HG03439 (cell line): ENCODE measurements around the gene OPRL1.

Experiments
- ATAC-seq: cut with Tn5 transposase; IDR thresholded peaks from one replicate; pipeline ENCODE4 v1.9.1; 2021; ENCODE audit warnings: mild to moderate bottlenecking, moderate library complexity; ENCODE audit not compliant: unreplicated experiment

Gene OPRL1

DNA sequence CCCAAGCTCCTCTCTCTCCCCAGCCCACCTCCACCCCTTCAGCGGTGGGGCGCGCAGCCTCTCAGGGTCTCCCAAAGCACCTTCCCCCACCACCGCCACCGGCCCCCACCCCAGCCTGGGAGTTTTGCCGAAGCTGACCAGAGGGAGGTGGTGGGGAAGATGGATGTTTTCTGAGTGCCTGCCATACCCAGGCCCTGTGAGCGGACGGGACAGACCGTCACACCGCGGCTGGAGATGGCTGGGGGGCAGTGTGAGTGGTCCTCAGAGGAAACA is 38.2 kb upstream of the OPRL1 start:
- ATAC-seq = no peak

DNA sequence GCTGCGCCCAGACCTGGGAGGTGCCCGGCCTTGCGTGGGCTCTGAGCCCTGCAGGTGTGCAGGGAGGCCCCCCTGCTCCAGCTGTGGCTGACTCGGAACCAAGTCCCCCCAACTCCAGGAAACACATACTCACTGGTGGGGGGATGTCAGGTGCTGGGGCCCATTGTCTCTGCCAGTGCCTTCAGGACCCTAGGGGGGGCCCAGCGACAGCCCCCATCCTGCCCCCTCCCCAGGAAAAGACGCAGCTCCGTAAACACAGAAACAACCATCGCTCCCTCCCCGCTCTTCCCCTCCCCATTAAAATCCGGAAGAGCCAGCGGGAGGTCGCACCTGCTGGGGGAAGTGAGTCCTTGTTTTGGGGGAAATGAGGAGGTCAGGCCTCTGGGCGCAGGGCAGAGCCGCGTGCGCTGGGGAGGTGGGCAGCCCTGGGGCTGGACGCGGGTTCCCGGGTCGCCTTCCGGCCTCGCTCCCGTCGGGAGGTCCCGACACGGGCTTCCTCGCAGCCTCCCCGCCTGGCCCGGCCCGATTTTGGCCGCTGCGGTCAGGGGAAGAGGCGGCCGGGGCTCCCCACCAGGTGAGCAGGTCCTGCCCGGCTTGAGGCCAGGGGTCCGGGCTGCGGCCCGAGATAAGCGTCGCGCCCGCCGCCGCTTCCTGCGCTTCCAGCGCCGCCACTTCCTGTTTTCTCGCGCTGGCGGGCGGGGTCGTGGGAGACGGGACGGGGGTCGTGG is 37.7 kb upstream of the OPRL1 start:
- ATAC-seq = no peak

DNA sequence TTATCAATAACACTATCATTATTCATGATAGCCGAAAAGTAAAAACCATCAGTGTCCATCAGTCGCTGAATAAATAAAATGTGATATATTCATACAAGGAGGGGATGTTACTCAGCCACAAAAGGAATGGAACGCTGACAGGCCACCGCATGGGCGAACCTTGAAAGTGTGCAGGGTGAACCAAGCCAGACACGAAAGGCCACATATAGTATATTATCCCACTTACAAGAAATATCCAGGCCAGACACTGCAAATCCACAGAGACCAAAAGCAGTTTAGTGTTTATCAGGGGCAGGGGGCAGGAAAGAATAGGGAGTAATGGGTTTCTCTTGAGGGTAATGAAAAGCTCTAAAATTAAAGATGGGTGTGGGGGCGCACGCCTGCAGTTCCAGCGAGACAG is 36.1 kb upstream of the OPRL1 start:
- no peak for ATAC-seq

DNA sequence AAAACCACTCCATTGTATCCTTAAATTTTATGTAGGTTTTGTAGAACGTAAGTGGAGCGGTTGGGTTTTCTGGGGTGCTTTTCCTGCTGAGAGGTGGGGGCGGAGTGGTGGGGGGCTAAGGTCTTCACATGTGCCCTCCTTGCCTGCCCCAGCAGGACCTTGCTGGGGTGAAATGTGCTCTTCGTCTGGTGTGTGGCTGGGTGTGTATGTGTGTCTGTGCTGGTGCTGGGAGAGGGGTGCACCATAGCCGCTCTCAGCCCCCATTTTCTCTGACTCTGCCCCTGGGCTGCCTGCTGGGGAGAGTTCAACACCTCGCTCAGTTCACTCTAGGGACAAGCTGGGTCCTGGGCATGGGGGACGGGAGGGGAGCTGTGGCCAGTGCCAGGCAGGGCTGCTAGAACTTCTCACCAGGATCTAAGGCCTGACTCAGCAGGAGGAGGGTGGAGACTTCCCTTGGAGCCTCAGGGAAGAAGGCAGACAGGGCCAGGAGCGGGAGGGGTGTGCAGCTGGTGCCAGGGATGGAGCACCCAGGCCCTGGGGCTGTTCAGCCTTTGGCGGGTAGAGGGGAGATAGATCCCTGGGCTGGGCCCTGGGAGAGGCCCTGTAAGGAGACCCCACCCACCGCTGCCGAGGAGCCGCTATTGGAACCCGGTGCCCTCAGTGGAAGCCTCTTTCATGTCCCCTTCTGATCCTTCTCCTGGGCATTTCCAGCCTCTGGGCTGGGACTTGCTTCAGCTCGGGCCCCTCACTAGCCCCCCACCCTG is 35.2 kb upstream of the OPRL1 start:
- no peak for ATAC-seq

DNA sequence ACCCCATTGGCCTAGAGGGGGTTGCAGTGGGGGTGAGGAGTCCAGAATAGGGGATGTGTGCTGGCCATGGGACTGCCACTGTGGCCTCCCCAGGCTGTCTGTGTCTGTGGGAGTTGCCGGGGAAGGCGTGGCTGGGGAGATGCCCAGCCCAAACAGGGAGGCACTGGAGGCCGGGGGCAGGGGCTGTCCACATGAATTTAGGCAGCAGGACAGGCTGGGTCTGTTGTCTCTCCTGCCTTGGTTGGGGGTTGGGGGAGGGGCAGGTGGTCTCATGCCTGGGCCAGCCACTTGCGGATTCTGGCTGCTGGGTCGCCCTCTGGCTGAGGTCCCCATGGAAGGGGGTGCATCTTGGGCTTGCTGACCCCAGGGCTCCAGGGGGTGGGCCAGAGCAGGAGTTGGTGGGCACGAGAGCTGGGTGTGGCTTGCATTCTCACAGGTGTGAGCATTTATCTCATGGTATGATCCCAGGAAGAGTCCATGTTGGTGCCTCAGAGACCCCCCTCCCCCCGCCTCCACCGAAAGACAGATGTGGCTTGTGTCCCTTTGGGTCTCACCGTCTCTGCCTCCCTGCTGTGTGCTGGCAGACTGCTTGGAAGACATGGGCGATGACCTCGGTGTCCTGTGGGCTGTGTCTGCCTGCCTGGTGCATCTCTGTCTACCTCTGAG is 34.4 kb upstream of the OPRL1 start:
- ATAC-seq = no peak

DNA sequence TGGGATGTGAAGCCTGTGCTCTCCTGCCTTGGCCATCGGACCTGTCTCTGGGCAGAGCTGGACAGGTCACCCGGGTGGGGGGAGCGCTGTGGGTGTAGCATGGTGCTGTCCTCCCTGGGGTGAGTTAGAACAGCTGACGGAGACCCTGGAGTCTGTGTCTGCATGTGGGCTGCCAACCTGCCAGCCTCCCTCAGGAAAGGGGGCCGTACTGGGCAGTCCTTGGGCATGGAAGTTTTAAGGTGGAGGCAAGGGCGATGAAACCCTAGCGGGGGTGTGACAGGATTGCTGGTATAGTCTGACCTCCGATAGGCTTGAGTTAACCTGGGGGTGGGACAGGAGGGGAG is 32.9 kb upstream of the OPRL1 start:
- ATAC-seq = no peak

DNA sequence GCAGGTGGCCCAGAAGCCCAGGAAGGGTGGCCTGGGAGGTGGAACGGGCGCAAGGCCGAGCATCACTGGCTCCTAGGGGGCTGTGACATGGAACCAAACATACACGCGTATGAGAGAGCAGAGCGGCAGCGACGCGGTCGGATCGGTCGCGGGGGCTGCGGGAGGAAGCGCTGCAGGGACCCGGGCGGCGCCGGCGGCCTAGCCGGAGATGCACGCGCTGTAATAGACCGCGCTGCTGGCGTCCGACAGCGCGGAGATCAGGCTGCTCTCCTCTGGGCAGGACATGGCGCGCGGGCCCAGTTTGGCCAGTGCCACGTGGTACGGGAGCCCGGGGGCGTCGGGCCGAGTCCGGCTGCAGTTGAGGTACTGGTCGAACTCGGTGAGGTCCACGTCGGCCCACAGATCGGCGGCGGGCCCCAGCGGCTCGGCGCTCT is 31.9 kb upstream of the OPRL1 start:
- ATAC-seq = no peak

DNA sequence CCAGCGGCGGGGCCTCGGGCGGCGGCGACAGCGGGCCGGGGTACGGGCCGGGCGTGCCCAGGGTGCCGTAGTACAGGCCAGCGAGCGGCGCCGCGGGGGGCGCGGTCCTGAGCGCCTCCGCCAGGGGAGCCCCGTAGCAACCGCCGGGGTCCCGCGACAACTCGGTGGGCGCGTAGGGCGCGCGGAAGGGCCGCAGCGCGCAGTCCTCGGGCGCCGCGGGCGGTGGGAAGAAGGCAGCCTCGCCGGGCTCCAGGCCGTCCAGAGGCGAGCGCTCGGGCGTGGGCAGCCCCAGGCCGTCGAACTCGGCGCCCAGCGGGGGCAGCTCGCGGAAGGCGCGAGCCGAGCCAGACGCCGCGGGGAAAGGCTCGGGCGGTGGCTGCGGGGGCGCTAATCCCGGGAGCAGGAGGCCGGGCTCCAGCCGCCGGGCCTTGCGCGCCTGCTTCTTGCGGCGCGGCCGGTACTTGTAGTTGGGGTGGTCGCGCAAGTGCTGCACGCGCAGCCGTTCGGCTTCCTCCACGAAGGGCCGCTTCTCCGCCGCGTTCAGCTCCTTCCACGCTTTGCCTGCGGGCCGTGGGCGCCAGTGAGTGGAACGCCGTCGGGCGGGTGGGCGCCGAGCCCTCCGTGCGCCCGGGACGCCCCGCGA is 31.4 kb upstream of the OPRL1 start:
- ATAC-seq = no peak

DNA sequence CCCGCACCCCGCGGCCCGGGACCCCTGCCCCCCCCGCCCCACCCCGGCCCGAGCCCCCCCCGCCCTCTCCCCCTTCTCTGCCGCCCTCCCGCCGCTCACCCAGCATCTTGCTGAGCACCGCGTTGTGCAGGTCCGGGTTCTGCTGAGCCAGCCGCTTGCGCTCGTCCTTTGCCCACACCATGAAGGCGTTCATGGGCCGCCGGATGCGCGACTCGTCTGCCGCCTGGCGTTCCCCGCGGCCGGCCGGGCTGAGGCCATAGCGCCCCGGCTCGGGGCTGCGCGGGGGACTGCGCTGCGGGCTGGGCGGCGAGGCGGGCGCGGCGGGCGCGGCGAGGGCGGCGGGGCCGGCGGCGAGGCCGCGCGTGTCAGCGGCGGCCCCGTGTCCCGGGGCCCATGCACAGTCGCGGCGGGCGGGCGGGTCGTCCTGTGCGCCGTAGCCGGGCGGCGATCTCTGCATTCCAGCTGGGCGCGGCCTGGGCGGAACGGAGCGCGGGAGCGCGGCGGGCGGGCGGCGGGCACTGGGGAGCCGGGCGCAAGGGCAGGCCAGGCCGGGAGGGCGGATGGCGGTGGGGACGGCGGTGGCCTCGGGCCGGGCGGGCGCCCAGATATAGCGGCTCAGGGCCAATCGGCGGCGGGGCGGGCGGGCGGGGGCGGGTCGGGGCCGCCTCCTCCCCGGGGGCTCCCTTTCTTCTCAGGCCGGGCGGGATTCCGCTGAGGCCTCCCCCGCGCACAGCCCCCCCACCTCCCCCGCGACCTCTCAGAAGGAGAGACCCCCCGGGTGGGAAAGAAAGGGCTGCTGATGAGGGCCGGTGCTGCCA is 30.6 kb upstream of the OPRL1 start, which contains the start of gene SOX18:
Gene SOX18, minus strand, starts transcription at position 580 of the 818 bp plus-strand sequence. Its CDS starts 123 bp downstream, at position 457.
- ATAC-seq = no peak

DNA sequence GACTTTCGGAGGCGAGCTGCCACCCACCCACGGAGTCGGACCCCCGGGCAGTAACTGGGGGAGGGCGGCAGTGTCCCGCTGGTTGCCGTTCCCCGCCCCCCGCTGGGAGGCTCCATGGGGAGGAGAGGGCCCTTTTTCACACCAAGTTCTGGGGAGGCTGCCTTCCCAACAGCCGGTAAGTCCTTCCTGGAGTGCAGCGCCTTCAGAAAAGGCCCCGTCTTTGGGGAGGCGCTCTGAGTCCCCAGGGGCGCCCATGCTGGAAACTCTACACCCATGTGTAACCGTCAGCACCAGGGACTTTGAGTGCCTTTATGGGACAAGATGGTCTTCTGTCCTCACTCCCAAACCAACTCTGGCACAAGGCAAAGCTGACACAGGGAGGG is 30.0 kb upstream of the OPRL1 start:
- ATAC-seq = no peak

DNA sequence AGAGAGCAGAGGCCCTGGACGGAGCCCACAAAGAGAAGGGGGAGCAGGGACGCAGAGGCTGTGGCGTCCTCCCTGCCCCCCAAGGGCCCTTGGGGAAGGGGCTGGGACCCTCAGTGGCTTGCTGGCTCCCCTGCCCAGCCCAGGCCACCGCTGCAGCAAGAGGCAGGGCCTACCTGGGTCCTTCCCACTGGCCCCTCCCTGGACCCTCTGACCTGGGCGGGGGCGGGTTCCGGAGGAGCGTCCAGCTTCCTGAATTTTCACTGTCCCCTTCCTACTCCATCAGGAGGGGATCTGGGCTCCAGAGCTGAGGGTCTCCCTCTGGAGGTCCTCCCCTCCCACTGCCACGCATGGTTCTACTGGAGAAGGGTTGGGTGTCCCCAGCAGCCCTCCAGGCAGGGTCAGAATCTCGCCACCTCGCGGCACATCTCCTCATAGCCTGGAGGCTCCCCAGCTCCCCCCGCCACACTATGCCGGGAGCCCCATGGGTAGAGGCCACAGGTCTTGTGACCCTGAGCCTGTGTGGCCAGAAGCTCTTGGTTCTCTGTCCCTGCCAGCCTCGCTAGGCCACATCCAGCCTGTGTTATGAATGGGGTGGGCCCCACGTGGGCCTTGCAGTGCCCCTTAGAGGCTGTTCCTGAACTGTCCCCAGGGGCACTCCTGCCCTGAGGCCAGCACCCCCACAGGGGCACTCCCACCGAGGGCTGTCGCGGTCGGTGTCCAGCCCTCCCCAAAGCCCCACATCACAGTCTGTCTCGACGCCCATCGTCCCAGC is 29.4 kb upstream of the OPRL1 start:
- ATAC-seq = no peak

DNA sequence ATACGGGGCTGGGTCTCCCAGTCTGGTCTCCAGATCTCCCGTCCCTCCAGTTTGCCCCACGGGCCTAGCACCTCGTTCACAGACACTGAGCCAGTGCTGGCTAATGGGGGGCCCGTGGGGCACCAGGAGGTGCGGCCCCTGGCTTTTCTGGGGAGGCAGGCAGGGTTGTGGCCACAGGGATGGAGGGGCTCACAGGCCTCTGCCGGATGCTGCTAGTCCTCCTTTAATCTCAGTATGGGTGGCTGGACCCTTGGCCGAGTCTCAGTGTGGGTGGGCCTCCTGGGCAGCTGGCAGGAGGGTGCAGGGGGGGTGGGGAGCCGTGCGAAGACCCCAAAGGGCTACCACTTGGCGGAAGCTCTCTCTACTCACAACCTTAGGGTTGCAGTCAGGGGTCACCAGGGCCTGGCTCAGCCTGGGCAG is 28.8 kb upstream of the OPRL1 start:
- no peak for ATAC-seq

DNA sequence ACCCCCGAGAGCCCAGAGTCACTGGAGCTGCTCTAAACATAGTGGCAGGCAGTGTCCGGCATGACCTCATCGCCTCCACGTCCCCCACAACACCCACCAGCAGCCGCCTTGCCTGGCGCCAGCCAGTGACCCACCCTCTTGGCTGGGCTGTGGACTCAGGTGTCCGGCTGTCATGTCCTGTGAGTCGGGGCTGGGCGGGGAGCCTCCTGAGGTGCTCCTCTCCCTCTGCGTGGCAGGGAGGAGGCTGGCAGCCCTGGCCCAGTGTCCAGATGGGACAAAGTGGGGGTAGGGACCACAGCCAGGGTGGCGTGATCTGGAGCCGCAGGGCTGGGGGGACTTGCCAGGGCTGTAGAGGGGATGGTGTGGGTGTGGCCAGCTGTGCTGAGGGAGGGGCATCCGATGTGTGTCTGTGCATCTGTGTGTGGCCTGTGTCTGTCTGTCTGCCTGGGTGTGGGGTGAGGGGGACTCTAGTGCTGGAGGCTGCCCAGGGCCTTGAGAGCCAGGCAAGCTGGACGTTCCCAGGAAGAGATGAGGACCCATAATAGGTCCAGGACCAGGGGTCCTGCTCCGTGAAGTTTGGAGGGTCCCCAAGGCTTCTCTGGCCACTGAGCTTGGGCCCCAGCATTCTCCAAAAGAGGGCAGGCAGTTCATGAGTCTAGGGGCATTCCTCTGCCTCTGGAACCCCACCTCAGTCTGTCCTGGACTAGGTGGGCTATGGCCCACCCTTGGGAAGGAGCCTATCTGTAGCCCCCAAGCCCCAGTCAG is 28.1 kb upstream of the OPRL1 start:
- ATAC-seq = no peak

DNA sequence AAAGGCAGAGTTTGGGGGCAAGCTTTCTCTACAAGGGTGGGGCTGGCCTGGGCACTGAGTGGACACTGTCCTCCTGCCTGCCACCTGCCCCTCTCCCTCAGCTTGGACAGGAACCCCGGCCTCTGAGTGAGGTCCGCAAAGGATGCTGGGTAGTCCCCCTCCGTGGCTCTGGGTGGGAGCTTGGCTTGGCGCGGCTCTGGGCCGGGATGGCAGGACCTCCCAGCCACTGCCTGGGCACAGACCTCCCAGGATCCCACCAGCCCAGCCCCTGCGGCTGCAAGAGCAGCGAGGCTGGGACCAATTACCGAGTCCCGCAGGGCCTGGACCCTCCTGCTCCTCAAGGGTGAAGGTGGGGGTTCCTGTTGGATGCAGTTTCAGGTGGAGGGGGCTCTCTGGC is 27.6 kb upstream of the OPRL1 start:
- ATAC-seq = no peak

DNA sequence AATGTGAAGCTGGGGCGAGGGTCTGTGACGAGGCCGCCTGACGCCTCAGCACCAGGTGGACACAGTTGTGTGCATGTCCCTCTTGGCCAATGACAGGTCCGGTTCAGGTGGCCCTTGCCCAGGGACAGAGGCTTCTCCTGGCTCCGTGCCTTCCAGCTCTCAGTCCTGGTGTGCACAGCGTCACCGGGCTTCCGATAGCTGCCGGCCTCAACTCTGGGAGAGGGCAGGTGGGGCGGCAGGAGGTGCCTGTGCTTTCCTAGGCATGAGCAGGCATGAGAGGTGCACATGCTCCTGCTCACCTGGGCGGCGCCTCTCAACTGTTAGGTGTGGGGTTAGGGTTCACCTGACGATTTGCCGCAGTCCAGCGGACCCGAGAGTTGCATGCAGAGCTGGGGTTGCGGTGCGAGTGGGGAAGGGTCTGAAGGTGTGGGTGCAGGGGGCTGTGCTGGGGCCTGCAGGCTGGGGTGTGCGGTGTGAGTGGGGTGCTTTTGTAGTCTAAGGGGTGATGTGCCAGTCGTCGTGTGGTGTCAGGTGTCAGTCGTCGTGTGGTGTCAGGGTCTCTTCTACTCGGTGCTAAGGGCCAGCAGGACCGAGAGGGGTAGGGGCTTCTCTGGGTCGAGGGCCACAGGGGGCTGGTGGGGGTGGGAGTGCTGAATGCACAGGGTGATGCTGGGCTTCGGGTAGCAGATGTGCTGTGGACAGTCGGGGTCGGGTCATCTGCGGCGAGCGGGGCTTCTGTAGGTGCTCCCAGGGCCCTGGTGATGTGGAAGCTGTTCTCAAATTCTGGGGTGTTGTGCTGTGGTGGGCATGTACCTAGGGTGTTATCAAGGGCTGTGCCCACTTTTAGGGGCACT is 26.7 kb upstream of the OPRL1 start:
- ATAC-seq = no peak

DNA sequence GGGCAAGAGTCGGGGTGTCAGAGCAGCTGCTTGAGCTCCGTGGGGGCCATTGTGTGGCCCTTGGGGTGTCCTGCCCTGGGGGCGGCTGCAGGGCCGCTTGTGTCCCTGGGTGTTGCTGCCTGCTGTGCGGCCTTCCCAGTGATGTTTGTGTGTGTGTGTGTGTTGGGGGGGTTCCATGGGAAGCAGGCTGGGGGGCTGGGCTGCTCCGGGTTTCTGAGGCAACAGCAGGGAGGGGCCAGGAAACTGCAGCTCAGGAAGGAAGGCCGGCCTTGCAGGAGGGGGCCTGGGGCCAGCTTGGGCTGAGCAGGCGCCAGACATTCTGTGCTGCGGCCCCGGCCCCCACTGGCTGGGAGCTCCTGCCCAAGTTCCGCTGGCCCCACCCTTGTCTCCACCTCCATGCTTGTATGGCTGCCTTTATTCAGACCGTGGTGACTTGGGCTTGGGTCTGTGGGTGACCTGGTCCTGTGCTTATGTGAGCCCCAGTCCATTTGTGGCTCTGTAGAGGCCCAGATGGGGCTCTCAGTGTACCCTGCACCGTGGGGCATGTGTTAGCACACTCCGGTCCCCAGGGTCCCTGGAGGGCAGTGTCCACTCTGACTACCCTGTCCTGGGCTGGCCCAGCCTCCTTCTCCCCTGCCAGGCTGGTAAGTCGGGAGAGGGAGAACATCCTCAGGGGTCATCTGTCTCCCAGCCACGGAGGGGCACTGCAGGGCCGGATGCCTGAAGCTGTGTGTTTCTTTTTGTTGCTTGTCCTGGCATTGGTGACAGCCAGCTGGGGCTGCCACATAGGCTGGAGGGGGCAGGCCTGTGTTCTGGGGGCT is 25.8 kb upstream of the OPRL1 start:
- ATAC-seq = no peak

DNA sequence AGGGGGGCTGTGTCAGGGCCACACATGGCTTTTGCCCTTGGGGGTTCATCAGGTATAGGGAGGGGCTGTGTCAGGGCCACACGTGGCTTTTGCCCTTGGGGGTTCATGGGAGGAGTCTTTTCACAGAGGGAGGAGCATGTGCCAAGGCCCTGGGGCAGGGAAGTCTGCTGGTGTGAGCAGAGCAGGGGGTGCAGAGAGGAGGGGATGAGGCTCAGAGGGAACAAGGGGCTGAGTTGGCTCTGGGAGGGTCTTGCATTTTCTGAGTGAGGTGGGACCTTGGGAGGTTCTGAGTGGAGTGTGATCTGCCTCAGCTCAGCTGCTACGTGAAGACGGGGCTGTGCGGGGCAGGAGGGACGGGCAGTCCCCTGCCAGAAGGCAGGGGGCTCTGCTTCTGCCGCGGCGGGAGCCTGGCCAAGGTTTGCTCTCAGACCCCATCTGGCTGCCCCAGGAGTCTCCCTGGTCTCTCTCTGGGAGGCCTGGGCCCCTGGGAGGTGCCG is 24.4 kb upstream of the OPRL1 start:
- no peak for ATAC-seq
